H9 (cell line): ENCODE results near the gene SCD5. TPM values are rescaled to one million over a fixed set of nuclear protein-coding genes. Genes with fewer than 3 reads are reported as not detected.

Experiments used
- DNase-seq: peaks from one replicate; pipeline ENCODE4 v3.0.0-alpha.2; 2017
- H2AFZ ChIP-seq: one replicate; pipeline ENCODE4 v1.6.1; 2013; ENCODE audit warnings: mild to moderate bottlenecking, low read length, control low read depth, moderate library complexity
- H2AK5ac ChIP-seq: 2 replicates; pipeline ENCODE4 v1.6.1; 2013; ENCODE audit warnings: low read length, control low read depth, mixed read lengths; ENCODE audit not compliant: insufficient read length
- H2BK120ac ChIP-seq: one replicate; pipeline ENCODE4 v1.6.1; 2013; ENCODE audit warnings: low read depth, mild to moderate bottlenecking, low read length, control low read depth, inconsistent platforms; ENCODE audit not compliant: poor library complexity, severe bottlenecking
- H2BK12ac ChIP-seq: 2 replicates; pipeline ENCODE4 v1.6.1; 2013; ENCODE audit warnings: low read length, control low read depth, mixed read lengths, low read depth; ENCODE audit not compliant: insufficient read length
- H2BK15ac ChIP-seq: 2 replicates; pipeline ENCODE4 v1.6.1; 2013; ENCODE audit warnings: low read depth, low read length, control low read depth
- H2BK20ac ChIP-seq: one replicate; pipeline ENCODE4 v1.6.1; 2013; ENCODE audit warnings: low read depth, mild to moderate bottlenecking, low read length, control low read depth, inconsistent platforms; ENCODE audit not compliant: poor library complexity, severe bottlenecking
- H2BK5ac ChIP-seq: 2 replicates; pipeline ENCODE4 v1.6.1; 2013; ENCODE audit warnings: low read length, control low read depth, mixed read lengths; ENCODE audit not compliant: insufficient read length
- H3K14ac ChIP-seq: 2 replicates; pipeline ENCODE4 v1.6.1; 2013; ENCODE audit warnings: low read length, control low read depth; ENCODE audit not compliant: insufficient read depth
- H3K18ac ChIP-seq: 2 replicates; pipeline ENCODE4 v1.6.1; 2013; ENCODE audit warnings: low read depth, mild to moderate bottlenecking, mixed read lengths, low read length, control low read depth; ENCODE audit not compliant: insufficient read length
- H3K23ac ChIP-seq: 2 replicates; pipeline ENCODE4 v1.6.1; 2013; ENCODE audit warnings: low read length, control low read depth, mixed read lengths, low read depth; ENCODE audit not compliant: insufficient read length
- H3K23me2 ChIP-seq: 2 replicates; pipeline ENCODE4 v1.6.1; 2013; ENCODE audit warnings: low read depth, mild to moderate bottlenecking, mixed read lengths, low read length, control low read depth; ENCODE audit not compliant: insufficient read length, poor library complexity, severe bottlenecking
- H3K27ac ChIP-seq: 2 replicates; pipeline ENCODE4 v1.5.1; 2013; ENCODE audit warnings: low read length, control low read depth, mixed read lengths, low read depth; ENCODE audit not compliant: insufficient read length
- H3K27me3 ChIP-seq: 2 replicates; pipeline ENCODE4 v1.6.1; 2013; ENCODE audit warnings: low read length, control low read depth, inconsistent platforms; ENCODE audit not compliant: insufficient read depth
- H3K4ac ChIP-seq: 2 replicates; pipeline ENCODE4 v1.6.1; 2013; ENCODE audit warnings: low read depth, mild to moderate bottlenecking, control low read depth, inconsistent platforms, low read length, moderate library complexity
- H3K4me1 ChIP-seq: 2 replicates; pipeline ENCODE4 v1.6.1; 2013; ENCODE audit warnings: low read length, control low read depth, inconsistent platforms; ENCODE audit not compliant: insufficient read depth
- H3K4me2 ChIP-seq: 2 replicates; pipeline ENCODE4 v1.6.1; 2013; ENCODE audit warnings: low read length, control low read depth, mixed read lengths; ENCODE audit not compliant: insufficient read length, insufficient read depth
- H3K56ac ChIP-seq: 2 replicates; pipeline ENCODE4 v1.6.1; 2013; ENCODE audit warnings: low read depth, mild to moderate bottlenecking, mixed read lengths, low read length, control low read depth; ENCODE audit not compliant: insufficient read length
- H3K79me1 ChIP-seq: 2 replicates; pipeline ENCODE4 v1.6.1; 2013; ENCODE audit warnings: low read depth, mild to moderate bottlenecking, moderate library complexity, low read length, control low read depth, inconsistent platforms; ENCODE audit not compliant: insufficient read depth, poor library complexity, severe bottlenecking
- H3K79me2 ChIP-seq: 2 replicates; pipeline ENCODE4 v1.6.1; 2013; ENCODE audit warnings: low read length, control low read depth, inconsistent platforms; ENCODE audit not compliant: insufficient read depth
- H3K9ac ChIP-seq: 2 replicates; pipeline ENCODE4 v1.6.1; 2013; ENCODE audit warnings: low read length, control low read depth, mixed read lengths; ENCODE audit not compliant: insufficient read length; ENCODE audit errors: extremely low read depth
- H3K9me3 ChIP-seq: one replicate; pipeline ENCODE4 v1.6.1; 2013; ENCODE audit warnings: low read depth, low read length, inconsistent platforms; ENCODE audit not compliant: control insufficient read depth
- H3T11ph ChIP-seq: one replicate; pipeline ENCODE4 v1.6.1; 2013; ENCODE audit warnings: mild to moderate bottlenecking, low read length, control low read depth, inconsistent platforms
- H4K20me1 ChIP-seq: one replicate; pipeline ENCODE4 v1.6.1; 2013; ENCODE audit not compliant: control insufficient read depth, insufficient read length, insufficient read depth
- H4K5ac ChIP-seq: 2 replicates; pipeline ENCODE4 v1.6.1; 2013; ENCODE audit warnings: low read depth, mild to moderate bottlenecking, mixed read lengths, low read length, control low read depth; ENCODE audit not compliant: insufficient read length
- H4K8ac ChIP-seq: replicated peaks from 2 replicates; pipeline ENCODE4 v1.6.1; 2013; ENCODE audit warnings: low read length, control low read depth, mixed read lengths, low read depth; ENCODE audit not compliant: insufficient read length
- H4K91ac ChIP-seq: 2 replicates; pipeline ENCODE4 v1.6.1; 2013; ENCODE audit warnings: low read depth, mild to moderate bottlenecking, moderate library complexity, mixed read lengths, low read length, control low read depth; ENCODE audit not compliant: insufficient read length
- H3K27ac Mint-ChIP-seq, 3 experiments: 2 replicates in 2 of 3; 3 replicates in 1 of 3; pipeline ENCODE4 v1.8.0; 2020 to 2021; ENCODE audit warnings: mixed read lengths in 3 of 3, mild to moderate bottlenecking in 1 of 3, moderate library complexity in 1 of 3
- H3K27me3 Mint-ChIP-seq: 2 replicates; pipeline ENCODE4 v1.8.0; 2021; ENCODE audit warnings: low read depth, mild to moderate bottlenecking, moderate library complexity, mixed read lengths
- H3K36me3 Mint-ChIP-seq, 3 experiments: 2 replicates in 2 of 3; 3 replicates in 1 of 3; pipeline ENCODE4 v1.8.0; 2020 to 2021; ENCODE audit warnings: low read depth in 3 of 3, mixed read lengths in 3 of 3; ENCODE audit not compliant: insufficient read depth in 1 of 3
- H3K4me1 Mint-ChIP-seq, 2 experiments: 2 replicates each; pipeline ENCODE4 v1.8.0; 2020; ENCODE audit warnings: mixed read lengths in 2 of 2
- H3K4me3 Mint-ChIP-seq, 2 experiments: 2 replicates in 1 of 2; 3 replicates in 1 of 2; pipeline ENCODE4 v1.8.0; 2020 to 2021; ENCODE audit warnings: mild to moderate bottlenecking in 2 of 2, mixed read lengths in 2 of 2, moderate library complexity in 1 of 2
- H3K9me3 Mint-ChIP-seq, 2 experiments: 2 replicates in 1 of 2; 3 replicates in 1 of 2; pipeline ENCODE4 v1.8.0; 2020; ENCODE audit warnings: mild to moderate bottlenecking in 2 of 2, mixed read lengths in 2 of 2, moderate library complexity in 1 of 2
- WGBS: extraction: QIAGEN DNeasy Blood & Tissue Kit; methylation state at CpG from one replicate; pipeline ENCODE4 v1.1.7; 2013; ENCODE audit warnings: missing lambda C conversion rate, low lambda C conversion rate, mixed read lengths; ENCODE audit not compliant: insufficient read length; ENCODE audit errors: extremely low coverage; 5-methylcytosine and 5-hydroxymethylcytosine counted together
- total RNA-seq: library from RNA; stranded (reverse); gene quantifications from 2 replicates; pipeline ENCODE4 v1.2.1, GENCODE V29; 2021
- TF ChIP-seq, protein P1 (sequence below): fragments of 200-600 bp; sonication (generic); conservative IDR thresholded peaks from 3 replicates; pipeline ENCODE4 v1.8.0; 2021; ENCODE audit warnings: antibody characterized with exemption, mild to moderate bottlenecking

The SCD5 gene
- total RNA-seq, 1 experiment from 2014 or later = 0.68 TPM

DNA sequence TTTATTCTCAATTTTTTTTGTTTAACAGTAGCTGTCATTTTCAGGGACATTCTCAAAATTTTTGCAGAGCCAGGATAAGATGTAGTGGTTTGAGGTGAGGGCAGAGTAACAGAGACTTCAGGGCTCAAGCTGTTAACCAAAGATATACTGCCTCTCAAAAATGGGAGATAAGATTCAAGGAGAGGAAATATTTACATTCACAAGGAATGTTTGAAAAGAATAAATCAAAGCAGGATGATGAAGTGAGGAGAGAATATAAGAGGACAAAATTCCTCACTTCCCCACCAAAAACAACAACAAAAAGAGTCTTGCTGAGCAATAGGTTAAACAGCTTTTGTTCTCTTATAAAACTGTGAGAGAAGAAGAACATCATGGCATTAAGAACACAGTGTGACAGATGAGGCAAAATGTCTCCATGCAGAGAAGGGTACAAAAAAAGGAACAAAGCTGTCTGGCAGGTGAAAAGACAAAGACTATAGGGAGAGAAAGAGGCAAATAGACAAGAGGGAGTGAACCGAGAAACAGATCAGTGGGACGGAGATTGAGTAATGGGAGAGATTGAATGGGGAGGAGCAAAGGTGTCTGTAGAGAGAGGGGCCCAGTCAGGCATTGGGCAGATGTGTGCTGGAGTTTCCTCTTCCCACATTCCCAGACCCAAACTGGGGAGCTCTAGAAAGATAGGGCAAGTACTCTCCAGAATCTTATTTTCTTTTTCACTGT is 130.7 kb downstream of the SCD5 start:
- H3K27ac Mint-ChIP-seq = no peak overlapping the region
- no peak overlapping the region for H3K9ac ChIP-seq
- no peaks in the 10 kb centered on the region for H3K4me1 ChIP-seq
- DNase-seq = no peak
- H3K4me1 Mint-ChIP-seq = peaks cover 17 to 20% of the 10 kb centered on the region in 2 experiments
- no peaks in the 10 kb centered on the region for H3K9me3 Mint-ChIP-seq
- no peak overlapping the region for H3K4me3 Mint-ChIP-seq
- no peaks in the 10 kb centered on the region for H4K20me1 ChIP-seq
- no peaks in the 10 kb centered on the region for H3K36me3 Mint-ChIP-seq
- H3K23ac ChIP-seq = no peak overlapping the region
- TF ChIP-seq, protein P1, sequence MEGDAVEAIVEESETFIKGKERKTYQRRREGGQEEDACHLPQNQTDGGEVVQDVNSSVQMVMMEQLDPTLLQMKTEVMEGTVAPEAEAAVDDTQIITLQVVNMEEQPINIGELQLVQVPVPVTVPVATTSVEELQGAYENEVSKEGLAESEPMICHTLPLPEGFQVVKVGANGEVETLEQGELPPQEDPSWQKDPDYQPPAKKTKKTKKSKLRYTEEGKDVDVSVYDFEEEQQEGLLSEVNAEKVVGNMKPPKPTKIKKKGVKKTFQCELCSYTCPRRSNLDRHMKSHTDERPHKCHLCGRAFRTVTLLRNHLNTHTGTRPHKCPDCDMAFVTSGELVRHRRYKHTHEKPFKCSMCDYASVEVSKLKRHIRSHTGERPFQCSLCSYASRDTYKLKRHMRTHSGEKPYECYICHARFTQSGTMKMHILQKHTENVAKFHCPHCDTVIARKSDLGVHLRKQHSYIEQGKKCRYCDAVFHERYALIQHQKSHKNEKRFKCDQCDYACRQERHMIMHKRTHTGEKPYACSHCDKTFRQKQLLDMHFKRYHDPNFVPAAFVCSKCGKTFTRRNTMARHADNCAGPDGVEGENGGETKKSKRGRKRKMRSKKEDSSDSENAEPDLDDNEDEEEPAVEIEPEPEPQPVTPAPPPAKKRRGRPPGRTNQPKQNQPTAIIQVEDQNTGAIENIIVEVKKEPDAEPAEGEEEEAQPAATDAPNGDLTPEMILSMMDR = no peak
- no peaks in the 10 kb centered on the region for H3K27me3 ChIP-seq
- H3K14ac ChIP-seq = no peak overlapping the region
- H3K23me2 ChIP-seq = no peaks in the 10 kb centered on the region
- no peak overlapping the region for H3K27ac ChIP-seq
- no peak overlapping the region for H2BK15ac ChIP-seq
- H2AK5ac ChIP-seq = no peak overlapping the region
- H3K9me3 ChIP-seq = no peaks in the 10 kb centered on the region
- no peak overlapping the region for H2BK5ac ChIP-seq
- no peak overlapping the region for H3K4me2 ChIP-seq
- H3K18ac ChIP-seq = no peak overlapping the region
- peaks cover 13% of the 10 kb centered on the region for H3K27me3 Mint-ChIP-seq
- H3K79me2 ChIP-seq = no peaks in the 10 kb centered on the region
- no peak overlapping the region for H2BK12ac ChIP-seq
- H2BK20ac ChIP-seq = no peak overlapping the region
- no peak overlapping the region for H4K91ac ChIP-seq
- H2BK120ac ChIP-seq = no peak overlapping the region
- H4K8ac ChIP-seq = no peak overlapping the region
- no peak overlapping the region for H3T11ph ChIP-seq
- no peaks in the 10 kb centered on the region for H3K79me1 ChIP-seq
- H3K4ac ChIP-seq = no peak overlapping the region
- no peak overlapping the region for H4K5ac ChIP-seq
- H2AFZ ChIP-seq = no peak overlapping the region
- H3K56ac ChIP-seq = no peak overlapping the region
- WGBS = no CpG with 5 or more reads among the region's 2 CpGs
